Gastrocnemius medialis (tissue), 4 donors: ENCODE data around the gene RANBP17.

Source experiments
- POLR2A ChIP-seq, 2 donors: fragments of 450-650 bp; IDR thresholded peaks; one replicate each; pipeline ENCODE4 v1.6.1; 2017; ENCODE audit warnings: antibody characterized with exemption in 2 of 2, mild to moderate bottlenecking in 2 of 2, moderate library complexity in 2 of 2
- TF ChIP-seq, protein P1 (sequence below), 5 experiments: fragments of 450-650 bp in 3 of 5; fragments of 200-600 bp in 2 of 5; sonication (generic) in 2 of 5; IDR thresholded peaks in 4 of 5; conservative IDR thresholded peaks in 1 of 5; 1 replicate in 4 of 5; 2 replicates in 1 of 5; pipeline ENCODE4 v1.5.1; 2016 to 2019; ENCODE audit warnings: antibody characterized with exemption in 5 of 5, mild to moderate bottlenecking in 3 of 5, moderate library complexity in 3 of 5

DNA sequence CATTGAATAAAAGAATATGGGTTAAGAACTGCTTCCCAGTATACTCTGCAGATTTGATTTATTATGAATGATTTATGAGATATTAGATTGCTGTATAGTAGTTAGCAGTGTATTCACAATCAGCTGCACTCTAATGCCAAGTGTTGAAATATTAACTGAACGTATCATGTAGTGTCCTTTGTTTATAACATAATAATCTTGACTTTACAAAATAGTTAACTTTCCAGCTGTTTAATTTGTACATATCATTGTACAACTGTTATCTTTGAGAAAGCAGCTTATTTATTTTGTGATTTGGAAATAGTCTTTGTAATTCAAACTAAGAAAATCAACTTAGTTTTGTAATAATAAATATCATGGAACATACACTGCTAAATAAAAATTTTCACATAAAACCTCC is 219.5 kb downstream of the RANBP17 start:
- TF ChIP-seq, protein P1, sequence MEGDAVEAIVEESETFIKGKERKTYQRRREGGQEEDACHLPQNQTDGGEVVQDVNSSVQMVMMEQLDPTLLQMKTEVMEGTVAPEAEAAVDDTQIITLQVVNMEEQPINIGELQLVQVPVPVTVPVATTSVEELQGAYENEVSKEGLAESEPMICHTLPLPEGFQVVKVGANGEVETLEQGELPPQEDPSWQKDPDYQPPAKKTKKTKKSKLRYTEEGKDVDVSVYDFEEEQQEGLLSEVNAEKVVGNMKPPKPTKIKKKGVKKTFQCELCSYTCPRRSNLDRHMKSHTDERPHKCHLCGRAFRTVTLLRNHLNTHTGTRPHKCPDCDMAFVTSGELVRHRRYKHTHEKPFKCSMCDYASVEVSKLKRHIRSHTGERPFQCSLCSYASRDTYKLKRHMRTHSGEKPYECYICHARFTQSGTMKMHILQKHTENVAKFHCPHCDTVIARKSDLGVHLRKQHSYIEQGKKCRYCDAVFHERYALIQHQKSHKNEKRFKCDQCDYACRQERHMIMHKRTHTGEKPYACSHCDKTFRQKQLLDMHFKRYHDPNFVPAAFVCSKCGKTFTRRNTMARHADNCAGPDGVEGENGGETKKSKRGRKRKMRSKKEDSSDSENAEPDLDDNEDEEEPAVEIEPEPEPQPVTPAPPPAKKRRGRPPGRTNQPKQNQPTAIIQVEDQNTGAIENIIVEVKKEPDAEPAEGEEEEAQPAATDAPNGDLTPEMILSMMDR (IDR thresholded peaks at IDR 0.05 in 4 of 5, conservative IDR thresholded peaks at IDR 0.05 in 1 of 5), result no peak
- no peak for TF ChIP-seq POLR2A (IDR thresholded peaks at IDR 0.05)
